Measurements from ENCODE around the gene SACM1L. TPM values are rescaled to one million over a fixed set of nuclear protein-coding genes. Genes with fewer than 3 reads are reported as not detected.

The SACM1L gene
- total RNA-seq, 4 donors from 2014 or later, result 43.5 to 64.7 (median 54.3) TPM

GRCh38 chr3:45712434-45713110, 23.4 kb downstream of the SACM1L start:
- WGBS, 2 donors, result 91 to 93% methylated on average over 7 of the region's 7 CpGs
- no peak overlapping the region for H3K27ac ChIP-seq
- TF ChIP-seq, protein P1, sequence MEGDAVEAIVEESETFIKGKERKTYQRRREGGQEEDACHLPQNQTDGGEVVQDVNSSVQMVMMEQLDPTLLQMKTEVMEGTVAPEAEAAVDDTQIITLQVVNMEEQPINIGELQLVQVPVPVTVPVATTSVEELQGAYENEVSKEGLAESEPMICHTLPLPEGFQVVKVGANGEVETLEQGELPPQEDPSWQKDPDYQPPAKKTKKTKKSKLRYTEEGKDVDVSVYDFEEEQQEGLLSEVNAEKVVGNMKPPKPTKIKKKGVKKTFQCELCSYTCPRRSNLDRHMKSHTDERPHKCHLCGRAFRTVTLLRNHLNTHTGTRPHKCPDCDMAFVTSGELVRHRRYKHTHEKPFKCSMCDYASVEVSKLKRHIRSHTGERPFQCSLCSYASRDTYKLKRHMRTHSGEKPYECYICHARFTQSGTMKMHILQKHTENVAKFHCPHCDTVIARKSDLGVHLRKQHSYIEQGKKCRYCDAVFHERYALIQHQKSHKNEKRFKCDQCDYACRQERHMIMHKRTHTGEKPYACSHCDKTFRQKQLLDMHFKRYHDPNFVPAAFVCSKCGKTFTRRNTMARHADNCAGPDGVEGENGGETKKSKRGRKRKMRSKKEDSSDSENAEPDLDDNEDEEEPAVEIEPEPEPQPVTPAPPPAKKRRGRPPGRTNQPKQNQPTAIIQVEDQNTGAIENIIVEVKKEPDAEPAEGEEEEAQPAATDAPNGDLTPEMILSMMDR (IDR thresholded peaks at IDR 0.05), result no peak
- TF ChIP-seq EP300 (IDR thresholded peaks at IDR 0.05) (no peak), POLR2A (IDR thresholded peaks at IDR 0.05) (no peak)
- no peaks in the 10 kb centered on the region for H3K9me3 ChIP-seq
- DNase-seq (ENCODE audit: low spot score in 2 of 2), result no peak
- peaks cover 0 to 87% (median 2%) of the 10 kb centered on the region in 3 donors for H3K36me3 ChIP-seq
- no peak overlapping the region for H3K4me3 ChIP-seq
- H3K27me3 ChIP-seq, result no peaks in the 10 kb centered on the region
- no peaks in the 10 kb centered on the region for H3K4me1 ChIP-seq

GRCh38 chr3:45715945-45716344, 26.7 kb downstream of the SACM1L start:
- Histone ChIP-seq H3K36me3 (peaks cover 0 to 65% (median 0%) of the 10 kb centered on the region in 3 donors), H3K4me1 (peaks cover 0 to 7% (median 0%) of the 10 kb centered on the region in 4 donors), H3K9me3 (no peaks in the 10 kb centered on the region), H3K4me3 (no peak overlapping the region), H3K27ac (no peak overlapping the region), H3K27me3 (no peaks in the 10 kb centered on the region)
- no peak for DNase-seq (ENCODE audit: low spot score in 2 of 2)
- TF ChIP-seq POLR2A (IDR thresholded peaks at IDR 0.05), result no peak
- TF ChIP-seq EP300 (IDR thresholded peaks at IDR 0.05), result no peak
- TF ChIP-seq, protein P1 (IDR thresholded peaks at IDR 0.05), result no peak
- 68 to 98% methylated on average over 2 of the region's 2 CpGs for WGBS, 2 donors

GRCh38 chr3:45716790-45717336, 27.7 kb downstream of the SACM1L start:
- no peaks in the 10 kb centered on the region for H3K9me3 ChIP-seq
- H3K27me3 ChIP-seq, result no peaks in the 10 kb centered on the region
- no peak overlapping the region for H3K27ac ChIP-seq
- peaks cover 0 to 59% (median 0%) of the 10 kb centered on the region in 3 donors for H3K36me3 ChIP-seq
- WGBS, 2 donors, result 95 to 97% methylated on average over 3 of the region's 3 CpGs
- no peak overlapping the region for H3K4me3 ChIP-seq
- no peak for DNase-seq (ENCODE audit: low spot score in 2 of 2)
- no peak for TF ChIP-seq POLR2A (IDR thresholded peaks at IDR 0.05)
- no peak for TF ChIP-seq EP300 (IDR thresholded peaks at IDR 0.05)
- TF ChIP-seq, protein P1 (IDR thresholded peaks at IDR 0.05), result no peak
- peaks cover 0 to 7% (median 0%) of the 10 kb centered on the region in 4 donors for H3K4me1 ChIP-seq

DNA sequence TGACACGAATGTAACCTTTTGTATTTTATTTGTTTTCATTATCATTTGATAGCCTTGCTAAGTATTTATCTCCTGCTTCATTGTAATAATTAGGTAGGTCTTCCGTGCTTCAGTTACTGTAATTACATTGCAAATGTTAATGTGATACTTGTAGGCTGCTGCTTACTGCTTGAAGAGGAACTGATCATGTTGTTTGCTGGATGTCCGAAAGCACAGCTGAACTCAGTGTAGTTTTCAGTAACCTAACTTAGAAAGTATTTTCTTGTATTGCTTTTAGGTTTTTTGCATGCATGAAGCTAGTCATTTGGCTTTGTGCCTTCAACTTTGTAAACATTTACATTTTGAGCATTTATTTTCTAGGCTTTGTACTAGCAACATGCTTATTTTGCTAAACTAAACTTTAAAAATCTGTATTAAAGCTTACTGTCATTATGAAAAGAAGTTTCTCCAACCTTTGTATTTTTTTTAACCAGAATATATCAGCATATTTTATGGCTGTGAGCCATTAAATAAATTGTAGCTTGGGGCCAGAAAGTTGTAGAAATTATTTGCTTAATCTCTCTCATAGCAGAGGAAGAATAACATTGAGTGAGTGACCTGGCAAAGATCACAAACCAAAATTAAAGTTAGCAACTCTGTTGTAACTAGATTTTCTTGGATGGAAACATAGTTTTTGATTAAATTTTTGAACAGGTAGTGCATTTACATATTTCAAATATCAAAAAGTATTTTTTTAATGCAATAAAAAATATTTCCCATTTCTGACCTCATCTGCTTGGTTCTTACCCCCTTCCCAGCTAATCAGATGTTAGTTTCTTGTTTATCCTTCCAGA, 30.7 kb downstream of the SACM1L start:
- no peak for DNase-seq (ENCODE audit: low spot score in 2 of 2)
- H3K36me3 ChIP-seq, result peaks cover 0 to 61% (median 0%) of the 10 kb centered on the region in 3 donors
- peaks cover 0 to 7% (median 0%) of the 10 kb centered on the region in 4 donors for H3K4me1 ChIP-seq
- no peak overlapping the region for H3K27ac ChIP-seq
- H3K4me3 ChIP-seq, result no peak overlapping the region
- WGBS, 2 donors, result 74 to 78% methylated on average over 3 of the region's 3 CpGs
- H3K27me3 ChIP-seq, result no peaks in the 10 kb centered on the region
- H3K9me3 ChIP-seq, result no peaks in the 10 kb centered on the region
- TF ChIP-seq EP300 (IDR thresholded peaks at IDR 0.05) (no peak), POLR2A (IDR thresholded peaks at IDR 0.05) (no peak)
- TF ChIP-seq, protein P1 (IDR thresholded peaks at IDR 0.05), result no peak

All from tibial nerve (tissue), 4 donors.